Stimulated activated CD4-positive, alpha-beta T cell treated with anti-CD3 and anti-CD28 coated beads, Interleukin-2, amount 100 ng/mL, for 48 hours (primary cell): ENCODE data around the gene BOC.

Experiments
- DNase-seq, 2 donors: peaks; one replicate each; pipeline ENCODE4 v3.0.0-alpha.2; 2020

BOC gene

DNA sequence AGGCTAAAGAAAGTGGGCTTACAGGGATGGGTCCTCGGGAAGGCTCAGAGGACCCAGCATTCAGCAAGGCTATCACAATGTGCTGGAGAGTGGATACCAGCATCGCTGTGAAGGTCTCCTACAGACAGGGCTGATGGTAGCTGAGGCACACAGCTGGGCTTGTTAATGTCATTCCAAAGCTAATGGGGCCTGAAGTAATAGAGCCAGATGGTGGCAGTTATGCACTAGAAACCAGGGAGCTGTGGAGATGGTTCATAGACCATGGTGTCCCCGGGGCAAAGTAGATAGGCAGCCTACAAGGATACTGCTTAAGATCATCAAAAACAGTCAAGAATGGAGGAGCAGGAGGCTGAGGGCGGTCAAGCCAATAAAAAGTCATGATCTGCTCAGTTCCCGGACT, 24.8 kb upstream of the BOC start:
- no peak for DNase-seq

DNA sequence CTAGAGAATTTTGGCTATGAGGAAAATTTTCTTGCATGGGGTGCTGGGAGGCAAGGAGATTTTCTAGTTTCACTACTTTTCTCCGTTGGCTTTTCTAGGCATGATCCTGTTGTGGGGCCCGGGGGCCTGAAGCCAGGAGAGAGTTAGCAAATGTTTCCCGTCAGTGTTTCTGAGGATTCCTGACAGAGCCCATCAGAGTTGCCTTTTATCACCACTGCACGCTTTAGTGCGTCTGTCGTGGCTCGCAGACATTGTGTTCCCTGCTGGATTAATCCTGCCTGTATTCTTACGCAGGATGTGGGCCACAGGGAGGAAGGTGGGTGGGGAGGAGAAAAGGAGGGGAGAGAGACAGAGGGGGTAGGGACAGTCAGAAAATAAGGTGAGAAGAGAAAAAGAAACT, 18.1 kb upstream of the BOC start:
- DNase-seq, result no peak

DNA sequence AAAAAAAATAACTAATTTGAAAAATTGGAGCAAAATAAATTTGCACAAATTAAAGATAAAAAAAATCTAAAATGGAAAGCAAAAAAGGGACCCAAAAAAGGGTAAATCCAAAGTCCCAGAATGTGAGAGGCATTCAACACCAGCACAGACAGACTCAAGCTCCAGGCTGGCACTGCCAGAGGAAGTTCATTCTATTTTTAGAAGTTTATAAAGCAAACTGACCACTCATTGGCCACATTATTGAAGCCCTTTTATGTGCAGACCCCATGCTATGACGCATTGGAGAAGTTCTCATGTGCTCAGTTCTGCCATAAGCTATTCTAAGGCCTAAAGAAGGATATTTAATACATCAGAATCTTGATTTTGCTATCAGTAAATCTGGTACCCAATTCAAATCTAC, 17.6 kb upstream of the BOC start:
- DNase-seq, result no peak

DNA sequence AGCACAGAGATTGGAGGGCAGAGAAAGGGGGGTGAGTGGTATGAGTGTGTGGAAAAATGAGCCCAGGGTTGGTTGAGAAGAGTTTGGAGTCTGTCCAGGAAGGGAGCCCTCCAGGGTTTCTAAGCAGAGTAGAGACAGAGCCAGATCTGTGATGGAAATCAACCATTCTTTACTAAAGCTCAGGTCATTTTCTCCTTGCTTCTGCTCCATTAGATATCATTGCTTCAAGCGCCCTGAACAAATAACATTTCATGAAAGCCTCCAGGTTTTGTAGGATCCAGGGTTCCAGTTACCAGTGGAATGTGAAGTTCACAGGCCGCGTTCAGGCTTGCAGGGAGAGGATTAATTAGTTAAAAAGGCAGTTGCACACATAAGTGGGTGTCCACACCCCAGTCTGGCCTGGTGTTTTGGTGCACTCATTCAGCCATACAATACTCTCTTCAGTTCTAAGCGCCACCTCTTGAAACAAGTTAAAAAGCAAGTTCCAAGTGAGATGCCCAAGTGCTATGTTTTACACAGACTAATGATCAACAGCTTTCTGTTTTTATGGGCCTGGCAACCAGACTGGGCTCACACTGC, 16.4 kb upstream of the BOC start:
- DNase-seq, result no peak

DNA sequence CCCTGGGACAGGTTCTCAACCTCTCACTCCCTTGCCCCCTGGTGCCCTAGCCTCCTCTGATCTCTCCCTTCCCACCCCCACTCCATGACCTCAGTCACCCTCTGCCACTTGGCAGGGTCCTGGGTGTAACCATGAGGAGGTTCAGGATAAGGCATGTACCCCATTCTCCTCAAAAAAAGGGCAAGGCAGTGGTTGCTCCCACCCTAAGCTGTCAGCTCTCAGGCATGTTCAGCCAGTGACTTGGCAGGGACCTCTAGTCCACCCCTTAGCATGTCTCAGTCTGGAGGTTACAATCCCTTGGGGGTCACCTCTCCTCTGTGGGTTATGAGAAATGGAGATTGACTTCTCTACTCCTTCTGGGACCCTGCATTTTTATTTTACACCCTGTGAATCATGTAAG, 11.0 kb upstream of the BOC start:
- DNase-seq, result no peak

DNA sequence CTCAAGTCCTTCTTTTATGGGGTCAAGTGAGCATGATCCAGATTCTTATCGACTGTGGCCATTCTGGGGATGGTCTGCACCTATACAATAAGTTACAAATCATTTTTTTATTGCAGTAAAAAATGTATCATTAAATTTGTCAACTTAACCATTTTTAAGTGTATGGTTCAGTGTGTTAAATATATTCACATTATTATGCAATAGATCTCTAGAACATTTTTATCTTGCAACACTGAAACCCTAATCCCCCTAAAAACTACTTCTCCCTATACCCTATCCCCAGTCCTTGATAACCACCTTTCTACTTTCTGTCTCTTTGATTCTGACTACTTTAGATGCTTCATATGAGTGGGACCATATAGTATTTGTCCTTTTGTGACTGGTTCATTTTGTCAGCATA, 10.4 kb upstream of the BOC start:
- no peak for DNase-seq

DNA sequence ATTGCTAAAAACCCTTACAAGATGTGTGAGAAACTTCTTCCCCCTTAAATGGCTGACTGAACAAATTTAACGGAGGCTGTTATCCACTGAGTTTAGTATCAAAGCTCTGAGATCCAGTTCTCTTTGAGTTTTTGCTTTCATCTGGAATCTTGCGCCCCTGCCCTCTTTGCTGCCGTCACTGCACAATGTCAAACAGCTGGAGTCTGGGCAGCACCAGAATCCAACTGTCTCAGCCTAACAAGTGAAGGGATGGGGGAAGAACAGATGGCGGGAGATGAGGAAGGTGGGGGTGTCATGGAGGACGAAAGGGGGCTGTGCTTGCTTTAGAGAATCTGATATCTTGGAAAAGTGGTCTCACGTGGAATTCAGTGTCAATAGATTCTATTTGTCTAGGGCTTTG, 7.0 kb upstream of the BOC start:
- DNase-seq, result no peak

DNA sequence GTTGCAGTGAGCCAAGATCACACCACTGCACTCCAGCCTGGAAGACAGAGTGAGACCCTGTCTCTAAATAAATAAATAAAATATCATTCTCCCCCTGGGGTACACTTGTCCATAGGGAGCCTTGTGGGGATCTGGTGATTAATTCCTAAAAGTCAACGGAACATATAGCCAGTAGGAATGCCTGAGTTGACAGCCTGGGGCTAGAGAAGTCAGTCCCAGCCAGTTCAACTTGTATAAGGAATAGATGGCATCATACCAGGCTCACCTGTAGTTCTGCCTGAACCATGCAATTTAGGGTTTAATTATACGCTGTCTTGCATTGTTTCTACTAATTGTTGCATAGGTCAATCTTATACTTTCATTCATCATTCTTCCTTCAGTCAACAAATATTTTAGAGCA, 5.9 kb upstream of the BOC start:
- no peak for DNase-seq

DNA sequence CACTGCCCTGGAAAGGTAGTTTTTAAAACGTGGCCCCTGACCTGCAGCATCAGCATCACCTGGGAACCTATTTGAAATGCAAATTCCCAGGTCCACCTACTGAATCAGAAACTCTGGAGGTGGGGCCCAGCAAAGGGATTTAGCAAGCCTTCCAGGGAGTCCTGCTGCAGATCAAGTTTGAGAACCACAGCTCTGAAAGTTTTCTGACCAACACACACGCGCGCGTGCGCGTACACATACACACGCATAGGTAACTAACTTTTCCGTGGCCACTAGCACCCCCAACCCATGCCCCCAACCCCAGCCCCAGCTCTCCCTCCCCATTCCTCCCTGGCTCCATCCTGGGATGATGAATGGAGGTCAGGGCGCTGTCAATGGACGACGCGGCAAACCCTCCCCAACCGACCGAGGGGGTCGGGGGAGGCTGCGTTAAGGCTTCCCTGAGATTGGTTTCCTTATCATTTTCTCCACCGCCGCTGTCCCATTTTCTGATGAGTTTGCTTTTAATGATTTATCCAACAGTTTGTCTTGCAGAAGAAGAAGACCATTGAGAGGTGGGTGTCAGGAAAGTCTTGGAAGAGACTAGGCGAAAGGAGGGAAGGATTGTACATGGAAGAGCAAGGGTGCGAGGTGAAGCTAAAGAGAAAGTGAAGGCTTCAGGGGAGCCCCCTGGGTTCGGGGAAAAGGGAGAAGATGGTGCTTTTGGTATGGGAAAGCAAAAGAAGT, 590 bp upstream of the BOC start:
- no peak for DNase-seq

DNA sequence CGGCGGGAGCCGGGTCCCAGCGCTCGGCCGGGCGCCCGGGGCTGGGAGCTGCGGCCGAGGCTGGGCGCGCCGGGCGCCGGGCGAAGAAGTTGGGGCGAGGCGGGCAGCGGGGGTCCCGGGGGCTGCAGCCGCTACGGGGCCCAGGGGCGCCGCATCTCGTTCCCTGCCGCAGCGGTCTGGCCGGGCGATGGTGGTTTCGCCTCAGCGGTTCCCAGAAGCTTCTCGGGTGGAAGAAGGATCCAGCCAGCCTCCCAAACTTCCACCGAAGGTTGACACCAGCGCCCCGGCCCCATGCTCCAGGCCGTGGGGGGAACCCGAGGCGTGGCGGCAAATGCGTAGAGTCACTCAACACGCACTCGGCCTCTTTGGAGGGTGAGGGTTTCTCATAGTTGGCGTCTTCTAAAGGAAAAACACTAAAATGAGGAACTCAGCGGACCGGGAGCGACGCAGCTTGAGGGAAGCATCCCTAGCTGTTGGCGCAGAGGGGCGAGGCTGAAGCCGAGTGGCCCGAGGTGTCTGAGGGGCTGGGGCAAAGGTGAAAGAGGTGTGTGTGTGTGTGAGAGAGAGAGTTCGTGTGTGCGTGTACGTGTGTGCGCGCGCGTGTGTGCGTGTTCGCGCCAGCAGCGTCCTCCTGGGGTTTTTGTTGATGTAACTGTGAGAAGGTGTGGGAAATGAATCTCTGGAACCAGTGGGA, 940 bp downstream of the BOC start:
- no peak for DNase-seq

DNA sequence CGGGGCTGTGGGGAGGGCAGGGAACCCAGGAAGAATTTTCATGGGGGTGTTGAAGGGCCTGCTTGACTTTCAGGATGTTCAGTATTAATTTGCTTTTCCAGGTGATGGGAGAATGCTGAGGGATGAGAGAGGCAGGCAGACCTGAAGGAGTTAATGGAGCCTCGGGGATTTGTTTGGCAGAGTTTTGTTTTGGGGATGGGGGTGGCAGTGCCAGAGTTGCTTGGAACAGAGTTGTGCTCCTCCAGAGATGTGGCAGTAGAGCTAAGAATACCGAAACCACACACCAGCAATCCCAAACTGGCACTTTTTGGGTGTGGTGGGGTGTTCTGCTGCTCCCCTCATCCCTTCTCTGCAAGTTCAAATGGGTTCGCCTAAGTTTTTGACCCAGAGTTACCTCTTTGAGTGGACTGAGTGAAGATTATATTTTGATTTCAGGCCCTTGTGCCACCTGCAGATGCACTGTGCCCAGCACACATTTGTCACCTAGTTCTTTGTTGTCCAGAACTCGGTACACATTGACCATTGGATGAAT, 1.6 kb downstream of the BOC start:
- DNase-seq, result no peak

DNA sequence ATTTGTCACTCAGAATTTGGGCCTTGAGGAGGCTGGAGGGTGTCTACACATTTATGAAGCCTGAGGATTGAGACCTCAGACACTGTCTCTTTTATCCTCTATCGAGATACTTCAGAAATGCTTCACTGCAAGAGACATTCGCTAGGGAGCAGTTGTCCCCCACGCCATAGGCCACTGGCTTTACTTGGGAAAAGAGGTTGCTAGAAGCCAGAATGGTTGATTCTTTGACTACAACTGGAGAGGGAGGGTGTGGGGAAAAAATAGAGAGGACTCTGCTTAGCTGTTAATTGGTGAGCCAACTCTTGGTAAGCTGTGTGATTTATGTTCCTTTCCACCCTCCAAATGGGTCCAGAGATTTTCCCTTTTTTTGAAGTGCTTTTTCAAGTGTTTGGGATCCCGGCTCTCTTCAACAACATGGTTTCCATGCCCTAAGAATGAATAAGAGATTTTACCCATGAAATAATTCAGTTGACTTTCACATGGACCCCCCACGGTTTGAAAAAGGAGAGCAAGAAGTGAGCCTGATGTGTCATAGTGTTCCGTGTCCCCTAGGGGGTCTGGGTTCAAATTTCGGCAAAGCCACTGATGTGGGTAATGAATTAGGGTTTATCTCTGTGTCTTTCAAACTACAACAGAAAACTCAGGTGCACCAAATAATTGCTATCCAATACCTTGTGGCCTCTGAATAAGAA, 2.7 kb downstream of the BOC start:
- no peak for DNase-seq

DNA sequence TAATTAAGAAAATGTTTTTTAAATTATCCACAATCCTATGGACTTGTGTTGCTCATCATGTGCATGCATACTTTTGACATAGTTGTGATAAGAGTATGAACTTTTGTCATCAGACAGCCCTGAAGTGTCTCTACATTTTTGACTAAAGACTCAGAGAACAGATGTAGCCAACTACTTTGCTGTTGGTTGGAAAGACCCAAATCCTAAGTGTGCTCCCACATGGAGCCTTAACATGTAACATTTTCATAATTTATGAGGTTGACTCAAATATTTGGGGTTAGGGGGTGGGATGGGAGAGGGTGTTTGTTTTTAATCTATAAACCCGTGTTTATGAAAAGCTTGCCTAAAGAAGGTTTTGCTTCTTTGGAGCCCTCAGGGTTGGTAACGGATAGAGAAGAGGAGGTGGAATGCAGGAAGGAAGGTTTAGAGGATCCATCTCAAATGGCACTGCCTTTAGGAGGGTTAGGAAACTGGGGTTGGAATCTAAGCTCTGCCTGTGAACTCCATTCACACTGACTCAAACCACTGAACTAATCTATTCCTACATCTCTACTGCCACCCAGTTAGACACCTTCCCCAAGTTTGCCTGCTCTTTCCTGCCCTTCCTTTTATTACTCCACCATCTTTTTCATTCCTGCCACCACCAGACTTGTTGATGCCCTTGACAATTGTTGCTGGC, 3.7 kb downstream of the BOC start:
- no peak for DNase-seq

DNA sequence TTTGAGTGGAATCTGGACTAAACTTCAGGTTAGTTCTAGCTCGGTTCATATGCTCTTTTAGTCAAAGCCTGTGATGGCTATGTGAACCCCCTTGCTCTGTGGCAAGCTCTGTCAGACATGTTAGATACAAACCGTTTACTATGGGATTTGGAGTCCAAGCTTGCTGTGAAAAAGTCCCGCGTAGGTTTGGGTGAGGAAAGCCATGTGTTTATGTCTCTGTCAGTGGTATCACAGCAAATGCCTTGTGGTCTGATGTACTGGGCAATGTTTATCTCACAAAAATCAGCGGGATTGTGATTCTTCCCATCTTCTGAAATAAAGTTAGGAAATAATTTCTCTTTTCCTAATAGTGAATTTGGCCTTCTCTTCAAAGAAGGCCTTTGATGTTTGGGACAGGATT, 5.0 kb downstream of the BOC start:
- DNase-seq, result no peak

DNA sequence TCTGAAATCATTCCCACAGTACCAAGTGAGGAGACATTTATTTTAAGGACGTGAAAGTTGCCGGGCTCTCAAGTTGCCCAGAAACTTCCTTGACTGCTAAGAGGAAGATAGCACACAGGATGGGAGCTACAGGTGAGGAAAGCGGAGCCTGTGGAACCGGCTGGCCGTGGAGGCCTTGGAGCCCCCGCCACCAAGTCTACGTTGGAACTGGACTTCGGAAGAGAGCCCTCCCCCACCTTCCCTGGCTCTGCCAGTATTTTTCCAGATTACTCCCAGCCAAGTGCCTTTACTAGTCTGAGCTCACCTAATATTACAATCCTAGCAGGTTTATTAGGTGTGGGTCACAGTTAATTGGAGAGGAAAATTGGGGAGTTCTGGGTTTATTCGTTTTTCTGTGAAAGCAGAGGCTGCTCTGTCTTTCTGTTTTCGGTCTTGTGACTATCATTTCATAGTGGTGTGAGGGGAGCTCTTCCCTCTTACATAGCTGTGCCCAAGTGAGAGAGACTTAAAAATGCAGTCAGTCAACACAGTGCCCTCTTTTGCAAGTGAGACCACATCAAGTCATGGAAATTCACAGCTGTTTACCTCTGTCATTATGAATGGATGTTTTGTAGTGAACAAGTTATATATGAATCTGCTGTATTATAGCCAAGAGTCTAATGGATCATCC, 6.8 kb downstream of the BOC start:
- DNase-seq, result no peak

DNA sequence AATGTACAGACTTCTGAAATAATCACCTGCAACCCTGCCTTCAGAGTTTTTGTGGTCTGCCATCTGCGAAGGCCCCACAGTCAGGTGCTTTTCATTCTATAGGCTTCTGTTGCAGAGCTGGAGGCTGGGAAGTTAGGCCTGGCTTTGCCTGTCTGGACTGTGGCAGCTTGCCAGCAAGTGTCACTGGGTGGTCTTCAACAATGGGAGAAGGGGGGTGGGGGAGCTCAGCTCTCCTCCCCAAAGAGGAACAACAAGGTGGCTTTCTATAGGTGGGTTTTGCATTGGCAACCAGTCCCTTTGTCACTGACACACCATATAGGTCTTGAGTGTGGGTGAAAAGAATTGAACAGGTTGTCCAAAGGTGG, 7.3 kb downstream of the BOC start:
- DNase-seq, result no peak

DNA sequence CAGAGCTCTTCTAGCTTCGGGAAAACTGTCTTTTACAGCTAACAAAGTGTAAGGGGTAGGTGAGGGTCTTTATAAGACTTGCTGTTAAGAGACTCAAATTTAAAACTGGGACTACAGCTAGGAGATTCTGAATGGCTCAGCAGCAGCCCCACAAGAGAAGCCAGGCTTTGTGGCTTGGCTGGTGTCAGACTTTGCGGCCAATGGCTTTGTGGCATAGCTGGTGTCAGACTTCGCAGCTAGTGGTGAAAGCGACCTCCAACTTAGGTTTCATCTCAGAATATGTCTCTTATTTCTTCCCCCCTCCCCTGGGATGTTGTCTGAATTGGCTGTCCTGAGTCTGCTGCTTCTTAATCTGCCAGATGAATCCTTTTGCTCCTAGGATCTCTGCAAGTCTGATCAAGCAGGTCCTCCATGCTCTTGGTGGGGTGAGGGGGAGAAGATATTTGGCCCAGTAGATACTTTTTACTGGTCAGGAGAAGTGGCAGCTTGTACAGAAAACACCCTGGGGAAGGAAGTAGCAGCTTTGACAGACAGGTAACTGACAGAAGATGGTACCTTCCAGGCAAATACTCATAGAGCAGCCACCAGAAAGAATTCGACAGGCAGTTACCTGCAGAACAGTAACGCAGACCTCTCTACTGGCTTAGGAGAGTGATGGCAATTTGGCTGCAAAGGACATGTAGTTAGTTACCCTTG, 8.4 kb downstream of the BOC start:
- no peak for DNase-seq

DNA sequence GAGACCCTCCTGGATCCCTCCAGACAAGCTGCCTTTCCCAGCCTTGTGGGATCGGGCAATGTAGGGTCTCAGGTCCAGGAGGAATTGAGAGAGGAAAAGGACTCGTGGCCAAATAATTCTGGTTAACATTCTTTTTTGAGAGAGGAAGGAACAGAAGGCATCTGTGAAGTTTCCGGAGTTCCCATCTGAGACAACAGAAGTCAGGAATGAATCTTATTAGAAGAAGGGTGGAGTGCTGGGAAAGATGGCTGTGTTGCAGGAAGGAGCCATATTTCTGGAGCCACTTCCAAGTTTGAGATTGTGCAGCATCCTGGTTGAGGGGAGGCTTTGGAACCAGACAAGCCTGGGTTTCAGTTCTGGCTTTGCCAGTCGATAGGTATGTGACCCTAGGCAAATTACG, 9.4 kb downstream of the BOC start:
- no peak for DNase-seq

DNA sequence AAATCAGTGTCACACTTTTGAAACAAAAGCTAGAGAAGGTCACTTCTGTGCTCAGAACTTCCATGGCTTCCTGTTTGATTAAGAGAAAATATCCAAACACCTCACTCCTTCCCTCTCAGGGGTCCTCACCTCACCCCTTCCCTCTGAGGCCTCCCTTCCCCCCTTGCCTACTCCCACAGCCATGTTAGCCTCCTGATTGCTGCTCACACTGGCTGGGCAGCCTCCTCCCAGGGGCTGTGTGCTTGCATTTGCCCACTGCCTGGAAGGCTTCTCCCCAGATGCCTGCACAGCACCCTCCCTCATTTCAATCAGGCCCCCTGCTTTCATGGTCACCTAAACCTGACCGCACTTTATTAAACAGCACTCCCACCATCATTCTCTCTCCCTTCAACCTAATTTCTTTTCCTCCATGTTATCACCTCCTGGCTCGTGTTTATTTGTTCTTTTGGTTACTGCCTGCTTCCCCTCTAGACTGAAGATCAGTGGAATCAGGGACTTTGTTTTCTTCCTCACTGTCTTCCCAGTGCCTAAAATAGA, 10.4 kb downstream of the BOC start:
- no peak for DNase-seq

DNA sequence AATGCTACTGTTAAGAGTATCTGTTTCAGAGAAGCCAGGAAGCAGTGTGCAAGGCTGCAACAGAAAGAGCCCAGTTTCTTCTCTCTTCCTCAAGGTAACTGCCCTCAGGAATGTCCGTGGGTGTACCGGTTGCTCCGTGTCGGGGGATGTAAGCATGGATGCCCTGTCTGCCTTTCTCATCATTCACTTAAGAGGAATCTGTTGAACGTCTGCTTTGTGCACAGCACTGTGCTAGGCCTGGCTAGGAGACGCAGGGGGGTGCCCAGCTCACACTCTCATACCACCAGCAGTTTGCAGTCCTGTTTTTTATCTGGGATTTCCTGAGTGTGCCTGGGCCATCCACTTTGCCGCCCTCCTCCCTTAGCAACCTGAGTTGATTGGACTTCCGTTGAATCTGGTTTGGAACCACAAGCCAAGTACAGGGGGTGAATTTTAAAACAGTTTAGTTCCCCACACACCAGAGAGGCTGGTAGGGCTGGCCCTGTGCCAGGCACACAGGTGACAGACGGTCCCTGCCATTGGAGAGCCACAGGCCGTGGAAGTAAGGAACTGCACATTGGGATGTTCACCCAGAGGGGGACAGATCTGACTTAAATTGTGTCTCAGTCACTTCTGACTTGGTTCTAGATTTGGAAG, 11.2 kb downstream of the BOC start:
- DNase-seq, result no peak
